Cardiac atrium fibroblast (primary cell): ENCODE data around the gene NEU3. TPM values are rescaled to one million over a fixed set of nuclear protein-coding genes. Genes with fewer than 3 reads are reported as not detected.

ENCODE experiments used
- total RNA-seq: library from RNA; depleted of rRNA; stranded (reverse); fragments of >200 nt; gene quantifications from 2 replicates; pipeline ENCODE4 v1.2.3, GENCODE V29; 2015

NEU3 gene
- total RNA-seq = 5.6 and 7.5 TPM in 2 replicates

GRCh38 chr11:74988541-74989259 is at the start of gene NEU3:
NEU3 (plus strand) TSS chr11:74988933; CDS start chr11:74989061, 128 bp downstream.

GRCh38 chr11:74948898-74949752 is 39.6 kb upstream of the NEU3 start, which contains the start of the genes SPCS2 and XRRA1:
SPCS2 (plus strand) TSS chr11:74949266; CDS start chr11:74949286, 20 bp downstream.
XRRA1 (minus strand) TSS chr11:74949091; CDS start chr11:74940878, 8,213 bp downstream.

Other genes starting within 250 kb of the NEU3 start
- 8.7 and 10.5 TPM in 2 replicates for gene RNF169, start 240.1 kb upstream of the NEU3 start, total RNA-seq
- gene XRRA1, start 39.8 kb upstream of the NEU3 start, total RNA-seq = 13.8 and 30.1 TPM in 2 replicates
- gene SPCS2, start 39.7 kb upstream of the NEU3 start, total RNA-seq = 26.7 and 33.7 TPM in 2 replicates
- gene OR2AT4, start 107.9 kb downstream of the NEU3 start, total RNA-seq = not detected in 2 replicates
- gene SLCO2B1, start 162.2 kb downstream of the NEU3 start, total RNA-seq = 0.32 and 9.7 TPM in 2 replicates